ENCODE data around the gene HTR3E.
"Not testable (repeated sequence)": the region's sequence is repeated elsewhere in the genome, so short reads cannot be mapped to it uniquely, and the experiment has no call there.

The HTR3E gene

DNA sequence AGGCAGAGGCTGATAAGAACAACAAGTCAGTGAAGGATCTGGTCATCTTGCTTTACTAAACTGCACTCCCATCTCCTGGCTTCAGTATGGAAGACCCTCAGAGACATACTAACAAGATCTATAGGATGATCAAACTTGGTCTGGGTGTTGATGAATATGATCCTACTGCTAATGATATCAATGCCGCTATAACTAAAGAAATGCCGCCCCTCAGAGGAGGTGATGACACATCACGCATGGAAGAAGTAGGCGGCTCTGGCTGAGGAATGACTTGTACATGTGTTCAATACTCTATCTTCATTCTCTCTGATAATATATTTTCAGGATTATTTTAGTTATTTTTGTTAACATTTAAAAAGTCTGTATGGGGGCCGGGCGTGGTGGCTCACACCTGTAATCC lies 20.8 kb downstream of the HTR3E start:
- no peak for FAIRE-seq

DNA sequence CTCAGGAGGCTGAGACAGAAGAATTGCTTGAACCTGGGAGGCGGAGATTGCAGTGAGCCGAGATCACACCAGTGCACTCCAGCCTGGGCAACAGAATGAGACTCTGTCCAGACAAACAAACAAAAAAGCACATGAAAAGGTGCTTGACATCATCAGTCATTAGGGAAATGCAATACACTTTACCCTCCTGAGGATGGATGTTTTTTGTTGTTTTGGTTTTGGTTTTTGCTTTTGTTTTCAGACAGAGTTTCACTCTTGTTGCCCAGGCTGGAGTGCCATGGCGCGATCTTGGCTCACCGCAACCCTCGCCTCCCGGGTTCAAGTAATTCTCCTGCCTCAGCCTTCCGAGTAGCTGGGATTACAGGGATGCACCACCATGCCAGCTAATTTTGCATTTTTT lies 24.2 kb downstream of the HTR3E start:
- not testable (repeated sequence) for FAIRE-seq

DNA sequence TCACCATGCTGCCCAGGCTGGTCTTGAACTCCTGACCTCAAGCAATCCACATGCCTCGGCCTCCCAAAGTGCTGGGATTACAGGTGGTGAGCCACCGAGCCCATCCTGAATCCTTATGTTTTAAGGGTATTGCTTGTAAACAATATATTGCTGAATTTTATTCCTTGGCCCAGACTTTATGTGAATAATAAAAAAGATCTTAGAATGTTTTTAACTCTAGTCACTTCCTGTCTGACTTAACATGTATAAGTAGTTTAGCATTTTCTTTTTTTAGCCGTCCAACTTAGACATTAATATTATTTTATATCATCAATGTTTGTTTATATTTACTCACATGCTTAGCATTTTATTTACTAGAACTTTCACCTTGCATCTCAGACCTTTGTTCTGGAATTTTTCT lies 29.1 kb downstream of the HTR3E start:
- FAIRE-seq: no peak

DNA sequence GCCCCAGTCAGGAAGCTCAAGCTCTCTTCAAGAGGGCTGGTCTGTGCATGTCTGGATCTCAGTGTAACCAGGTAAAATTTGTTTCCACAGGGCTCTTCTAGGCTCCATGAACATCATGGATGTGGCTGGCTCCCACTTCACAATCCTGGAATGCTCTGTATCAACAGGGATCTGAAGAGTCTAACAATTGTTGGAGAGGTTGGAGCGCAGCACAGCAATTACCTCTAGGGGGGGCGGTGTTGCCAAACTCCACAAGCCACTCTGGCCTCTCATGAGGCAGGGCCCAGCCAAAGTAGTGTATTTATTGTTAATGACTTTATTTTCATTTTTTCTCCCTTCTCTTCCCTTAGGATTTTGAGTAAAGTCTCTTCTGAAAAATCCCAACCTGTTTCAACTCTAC lies 32.1 kb downstream of the HTR3E start:
- no peak for FAIRE-seq

DNA sequence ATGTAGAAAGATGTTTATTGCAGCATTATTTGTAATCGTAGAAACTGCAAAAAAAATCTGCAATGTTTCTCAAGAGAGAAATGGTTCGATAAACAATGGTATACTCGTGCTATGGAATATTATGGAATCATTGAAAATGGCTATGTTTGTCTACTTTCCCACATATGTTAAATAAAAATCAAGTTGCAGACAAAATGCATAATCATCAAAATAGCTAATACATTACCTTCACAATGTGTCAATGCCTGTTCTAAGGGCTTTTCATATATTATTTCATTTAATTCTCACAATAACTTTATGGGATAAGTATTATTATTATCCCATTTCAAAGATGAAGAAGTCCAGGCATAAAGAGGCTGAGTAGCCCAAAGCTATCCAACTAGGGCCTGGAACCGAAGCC lies 36.1 kb downstream of the HTR3E start:
- no peak for FAIRE-seq

DNA sequence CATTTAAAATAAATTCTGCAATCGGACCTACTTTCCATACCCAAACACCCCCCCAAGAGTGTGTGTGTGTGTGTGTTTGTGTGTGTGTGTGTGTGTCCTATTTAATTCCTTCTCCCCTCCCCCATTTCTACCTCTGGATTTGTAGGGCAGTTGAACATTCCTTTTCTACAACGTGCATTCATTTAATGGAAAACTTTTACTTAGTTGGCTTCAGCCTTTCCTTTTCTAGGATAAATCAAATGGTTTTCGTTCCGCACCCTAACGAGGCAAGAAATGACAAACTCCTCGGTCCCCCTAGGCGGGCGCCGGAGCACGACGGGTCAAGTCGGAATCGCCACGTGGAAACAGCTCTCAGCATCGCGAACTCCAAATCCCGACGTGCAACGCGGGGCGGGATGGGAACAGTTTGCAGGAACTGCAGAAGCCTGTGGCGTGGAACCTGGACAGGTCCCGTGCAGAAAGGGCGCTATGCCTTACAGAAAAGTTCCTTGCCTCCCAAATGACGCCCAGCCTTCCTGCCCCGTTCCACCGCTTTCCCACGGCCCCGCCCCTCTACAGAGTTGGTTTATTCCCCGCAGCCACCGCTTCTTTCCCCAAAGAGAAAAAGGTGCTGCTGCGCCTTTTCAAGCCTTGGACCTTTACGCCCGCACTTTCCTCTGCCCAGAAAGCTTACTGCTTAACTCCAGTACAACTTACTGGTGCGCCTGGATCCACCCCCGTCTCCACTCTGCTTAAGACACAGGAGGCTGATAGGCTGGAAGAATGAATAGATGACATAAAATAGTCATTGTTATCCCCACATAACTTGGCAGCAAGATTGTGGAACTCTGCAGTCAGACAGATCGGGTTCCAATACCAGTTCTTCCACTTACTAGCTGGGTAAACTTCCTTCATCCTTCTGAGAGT lies 37.2 kb downstream of the HTR3E start:
- no peak for FAIRE-seq

DNA sequence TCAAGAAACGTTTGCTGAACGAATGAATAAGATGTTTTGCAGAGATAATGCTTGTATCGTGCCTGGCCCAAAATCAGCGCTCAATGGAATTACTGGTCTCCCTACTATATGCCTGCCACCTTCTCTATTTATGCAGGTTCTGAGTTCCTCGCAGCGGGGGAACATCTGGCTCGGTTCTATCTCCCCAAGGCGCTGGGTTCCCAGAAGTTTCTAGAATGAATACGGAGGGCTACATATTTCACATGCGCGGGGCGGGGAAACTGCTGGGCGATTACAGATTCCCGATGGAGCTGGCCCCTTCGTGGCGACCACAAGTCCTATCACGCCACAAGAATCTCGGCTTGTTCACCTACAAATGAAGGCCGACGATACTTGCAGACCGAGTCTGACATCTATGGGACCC lies 37.9 kb downstream of the HTR3E start:
- no peak for FAIRE-seq

DNA sequence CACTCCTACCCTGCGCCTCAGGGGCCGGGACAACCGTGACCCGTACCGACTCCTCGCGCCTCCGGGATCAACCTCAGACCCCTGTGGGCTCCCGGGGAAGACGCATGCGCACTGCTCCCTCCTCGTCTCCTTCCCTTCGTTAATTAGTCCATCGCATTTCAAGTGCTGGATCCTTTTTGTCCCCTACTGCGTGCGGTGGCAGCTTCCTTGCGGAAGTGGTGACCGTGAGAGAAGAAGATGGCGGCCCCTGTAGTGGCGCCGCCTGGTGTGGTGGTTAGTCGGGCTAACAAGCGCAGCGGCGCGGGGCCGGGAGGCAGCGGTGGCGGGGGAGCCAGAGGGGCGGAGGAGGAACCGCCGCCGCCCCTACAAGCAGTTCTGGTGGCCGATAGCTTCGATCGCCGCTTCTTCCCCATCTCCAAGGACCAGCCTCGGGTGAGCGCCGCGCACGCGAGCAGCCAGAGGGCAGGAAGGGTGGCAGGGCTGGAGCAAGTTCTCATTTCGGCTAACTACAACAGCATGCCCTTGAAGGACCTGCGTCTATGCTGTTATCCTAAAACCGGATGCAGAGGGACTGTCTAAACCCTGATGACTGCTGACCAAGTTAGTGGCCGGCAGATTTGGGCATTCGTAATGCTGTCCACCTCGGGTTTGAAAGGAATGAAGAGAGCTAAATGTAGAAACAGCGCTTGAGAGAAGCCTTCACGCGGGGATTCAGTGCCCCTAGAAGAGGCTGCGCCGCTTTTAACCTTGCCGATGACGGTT lies 38.5 kb downstream of the HTR3E start, which contains the start of gene EIF2B5:
TSS of gene EIF2B5 (plus strand) at position 210 of the 762 bp plus-strand sequence. CDS start at position 238, 28 bp downstream.
- no peak for FAIRE-seq

DNA sequence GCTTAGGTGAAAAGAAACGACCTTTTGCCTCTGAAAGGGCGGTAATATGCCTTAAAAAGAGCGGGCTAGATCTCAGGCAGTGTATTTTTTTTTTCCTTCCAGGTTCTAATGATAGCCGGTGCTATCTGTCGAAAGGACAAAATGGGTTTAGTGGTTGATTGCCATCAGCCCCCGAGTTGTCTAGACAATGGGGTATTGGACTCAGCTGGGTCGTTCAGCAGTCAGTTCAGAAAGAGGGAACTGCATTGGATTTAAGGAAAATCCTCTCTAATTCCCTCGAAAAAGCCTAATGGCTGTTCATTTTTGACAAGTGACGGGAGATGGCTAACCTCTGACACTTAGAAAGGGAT lies 39.0 kb downstream of the HTR3E start:
- no peak for FAIRE-seq

DNA sequence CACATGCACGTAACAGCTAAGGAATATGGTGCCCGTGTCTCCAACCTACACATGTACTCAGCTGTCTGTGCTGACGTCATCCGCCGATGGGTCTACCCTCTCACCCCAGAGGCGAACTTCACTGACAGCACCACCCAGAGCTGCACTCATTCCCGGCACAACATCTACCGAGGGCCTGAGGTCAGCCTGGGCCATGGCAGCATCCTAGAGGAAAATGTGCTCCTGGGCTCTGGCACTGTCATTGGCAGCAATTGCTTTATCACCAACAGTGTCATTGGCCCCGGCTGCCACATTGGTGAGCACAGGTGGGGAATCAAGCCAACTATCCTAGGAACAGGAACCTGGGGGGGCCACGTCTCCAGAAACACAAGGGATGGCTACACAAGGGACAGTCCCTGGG lies 43.6 kb downstream of the HTR3E start:
- FAIRE-seq: no peak

DNA sequence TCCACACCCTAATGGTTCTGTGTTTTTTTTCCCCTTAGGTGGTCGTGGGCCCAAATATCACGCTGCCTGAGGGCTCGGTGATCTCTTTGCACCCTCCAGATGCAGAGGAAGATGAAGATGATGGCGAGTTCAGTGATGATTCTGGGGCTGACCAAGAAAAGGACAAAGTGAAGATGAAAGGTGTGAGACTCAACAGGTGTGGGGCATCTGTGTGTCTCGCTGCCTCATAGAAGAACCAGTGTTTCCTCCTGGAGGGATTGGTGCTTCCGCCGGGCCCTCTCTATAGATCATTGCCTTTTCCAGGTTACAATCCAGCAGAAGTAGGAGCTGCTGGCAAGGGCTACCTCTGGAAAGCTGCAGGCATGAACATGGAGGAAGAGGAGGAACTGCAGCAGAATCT lies 45.3 kb downstream of the HTR3E start:
- no peak for FAIRE-seq

DNA sequence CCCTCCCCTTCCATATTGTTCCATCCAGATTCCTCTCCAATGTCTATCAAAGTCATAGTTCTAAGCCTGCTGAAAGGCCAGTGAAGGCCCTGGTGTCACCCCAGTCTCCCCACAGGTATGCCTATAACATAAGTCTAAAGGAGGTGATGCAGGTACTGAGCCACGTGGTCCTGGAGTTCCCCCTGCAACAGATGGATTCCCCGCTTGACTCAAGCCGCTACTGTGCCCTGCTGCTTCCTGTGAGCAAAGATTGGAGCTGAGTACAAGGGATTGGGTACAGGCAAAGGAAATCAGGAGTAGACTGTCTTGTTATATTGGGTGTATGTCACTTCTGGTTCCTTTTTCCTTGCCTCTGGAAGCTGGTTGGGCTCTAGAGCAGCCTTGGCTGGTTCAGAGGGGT lies 46.5 kb downstream of the HTR3E start:
- no peak for FAIRE-seq

DNA sequence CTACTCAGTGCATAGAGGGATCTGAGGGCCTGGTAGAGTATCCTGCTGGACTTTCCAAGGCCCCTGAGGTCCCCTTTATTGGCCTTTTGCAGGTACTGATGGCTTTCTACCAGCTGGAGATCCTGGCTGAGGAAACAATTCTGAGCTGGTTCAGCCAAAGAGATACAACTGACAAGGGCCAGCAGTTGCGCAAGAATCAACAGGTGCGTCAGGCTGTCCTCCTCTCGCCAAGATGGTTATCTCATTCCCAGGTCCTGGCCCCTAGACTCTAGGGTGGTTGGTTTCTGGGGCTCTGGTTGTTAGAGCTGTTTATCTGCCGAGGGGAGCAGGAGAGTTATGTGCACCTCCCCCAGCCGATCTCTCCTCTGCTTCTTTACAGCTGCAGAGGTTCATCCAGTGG lies 47.6 kb downstream of the HTR3E start:
- no peak for FAIRE-seq

DNA sequence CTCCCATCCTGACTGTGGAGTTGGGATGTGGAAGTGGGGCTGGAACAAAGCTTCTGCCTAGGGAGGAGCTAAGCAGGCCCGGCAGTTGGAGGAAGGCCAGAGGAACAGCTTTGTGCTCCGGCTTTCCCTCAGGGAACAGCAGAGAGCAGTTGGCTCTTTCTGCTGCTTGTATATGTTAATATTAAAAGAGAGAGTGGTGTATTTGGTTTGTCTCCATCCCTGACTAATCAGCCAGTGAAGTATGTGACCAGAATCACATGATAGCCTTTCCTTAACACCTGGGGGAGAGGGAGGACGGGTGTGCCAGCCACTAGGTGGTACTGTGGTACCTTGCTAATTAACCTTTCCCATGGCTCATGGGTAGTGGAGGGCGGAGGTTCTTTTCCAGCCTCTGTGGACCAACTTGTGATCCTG lies 48.3 kb downstream of the HTR3E start:
- peak; percentile 97 for FAIRE-seq

DNA sequence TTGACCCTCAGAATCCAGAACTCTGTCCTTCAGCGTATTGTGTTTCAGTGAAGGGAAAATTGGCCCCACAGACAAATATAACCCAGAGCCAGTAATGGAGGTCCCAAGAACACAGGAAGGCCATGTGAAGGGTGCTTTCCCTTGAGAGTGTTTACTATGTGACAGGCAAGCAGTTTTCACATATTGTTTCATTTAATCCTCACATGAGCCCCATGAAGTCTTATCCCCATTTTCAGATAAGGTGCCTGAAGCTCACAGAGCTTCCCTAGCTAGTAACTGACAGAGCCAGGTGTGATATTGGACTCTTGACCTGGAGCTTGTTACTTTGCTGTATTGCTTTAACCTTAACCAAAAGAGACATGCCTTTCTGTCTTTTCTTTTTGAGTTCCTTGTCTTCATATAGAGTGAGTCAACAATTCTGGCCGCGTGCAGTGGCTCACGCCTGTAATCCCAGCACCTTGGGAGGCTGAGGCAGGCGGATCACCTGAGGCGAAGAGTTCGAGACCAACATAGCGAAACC lies 48.9 kb downstream of the HTR3E start:
- FAIRE-seq: no peak

DNA sequence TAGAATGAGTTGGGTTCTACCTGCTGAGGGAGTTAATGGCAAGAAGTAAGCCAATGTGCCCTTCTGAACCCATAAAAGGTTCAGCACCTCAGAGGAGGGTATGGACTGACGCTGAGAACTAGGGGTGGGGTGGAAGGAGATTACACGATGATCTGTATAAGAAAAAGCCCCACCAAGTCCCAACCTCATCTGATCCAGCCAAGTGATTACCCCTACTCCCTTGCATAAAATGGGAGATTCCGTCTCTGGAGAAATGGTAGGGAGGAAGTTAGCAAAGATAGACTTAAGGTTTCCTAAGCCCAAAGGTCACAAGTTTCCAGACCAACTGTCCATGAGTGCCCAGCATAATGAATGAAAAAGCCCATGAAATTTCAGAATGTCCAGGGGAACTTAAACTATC lies 51.2 kb downstream of the HTR3E start:
- no peak for FAIRE-seq

DNA sequence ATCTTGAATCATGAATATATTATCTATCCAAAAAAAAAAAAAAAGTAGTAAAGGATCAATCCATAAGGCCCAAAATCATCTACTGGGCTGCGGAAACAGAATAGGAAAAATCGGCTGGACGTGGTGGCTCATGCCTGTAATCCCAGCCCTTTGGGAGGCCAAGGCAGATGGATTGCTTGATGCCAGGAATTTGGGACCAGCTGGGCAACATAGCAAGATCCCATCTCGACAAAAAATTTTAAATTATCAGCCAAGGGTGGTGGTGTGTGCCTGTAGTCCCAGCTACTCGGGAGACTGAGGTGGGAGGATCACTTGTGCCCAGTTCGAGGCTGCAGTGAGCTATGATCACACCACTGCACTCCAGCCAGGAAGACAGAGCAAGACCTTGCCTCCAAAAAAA lies 52.3 kb downstream of the HTR3E start:
- FAIRE-seq: no peak

DNA sequence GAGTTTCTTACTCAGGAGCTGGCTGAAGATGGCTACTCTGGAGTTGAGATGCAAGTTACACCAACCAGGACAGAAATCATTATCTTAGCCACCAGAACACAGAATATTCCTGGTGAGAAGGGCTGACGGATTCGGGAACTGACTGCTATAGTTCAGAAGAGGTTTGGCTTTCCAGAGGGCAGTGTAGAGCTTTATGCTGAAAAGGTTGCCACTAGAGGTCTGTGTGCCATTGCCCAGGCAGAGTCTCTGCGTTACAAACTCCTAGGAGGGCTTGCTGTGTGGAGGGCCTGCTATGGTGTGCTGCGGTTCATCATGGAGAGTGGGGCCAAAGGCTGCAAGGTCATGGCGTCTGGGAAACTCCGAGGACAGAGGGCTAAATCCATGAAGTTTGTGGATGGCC lies 52.9 kb downstream of the HTR3E start:
- FAIRE-seq: not testable (repeated sequence)

DNA sequence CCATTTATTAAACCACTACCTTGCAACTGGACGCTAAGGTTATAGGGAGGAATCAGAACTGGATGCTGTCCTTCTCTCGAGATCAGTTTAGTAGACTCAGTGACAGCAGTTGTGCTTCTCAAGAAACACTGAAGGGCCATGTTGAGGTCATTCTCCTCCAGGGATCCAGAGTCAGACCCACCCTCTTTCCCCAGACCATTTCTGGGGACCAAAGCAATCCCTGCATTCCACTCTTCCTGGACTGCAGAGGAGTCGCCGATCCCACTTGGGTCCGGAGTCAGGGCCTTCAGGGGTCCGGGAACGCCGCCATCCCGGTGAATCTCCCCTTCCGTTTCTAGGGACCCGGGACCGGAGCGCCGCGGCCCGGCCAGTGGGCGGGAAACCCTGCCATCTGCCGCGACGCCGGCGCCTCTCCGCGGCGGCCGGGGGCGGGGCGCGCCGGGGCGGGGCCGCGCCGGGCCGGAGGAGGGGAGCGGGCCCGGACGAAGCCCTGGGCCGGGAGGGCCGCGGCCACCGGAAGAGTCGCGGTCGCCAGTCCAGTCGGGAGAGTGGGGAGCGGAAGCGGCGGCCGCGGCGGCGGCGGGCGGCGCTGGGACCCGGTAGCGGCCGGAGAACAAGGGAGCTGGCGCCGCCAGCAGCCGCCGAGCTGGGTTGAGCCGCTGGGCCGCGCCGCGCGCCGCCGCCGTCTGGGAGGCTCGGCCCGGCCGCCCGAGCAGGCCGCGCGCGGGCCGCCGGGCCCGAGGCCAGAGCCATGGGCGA lies 58.2 kb downstream of the HTR3E start, which contains the start of gene DVL3:
TSS of gene DVL3 (plus strand) at position 493 of the 759 bp plus-strand sequence. CDS start at position 752, 259 bp downstream.
- no peak for FAIRE-seq

DNA sequence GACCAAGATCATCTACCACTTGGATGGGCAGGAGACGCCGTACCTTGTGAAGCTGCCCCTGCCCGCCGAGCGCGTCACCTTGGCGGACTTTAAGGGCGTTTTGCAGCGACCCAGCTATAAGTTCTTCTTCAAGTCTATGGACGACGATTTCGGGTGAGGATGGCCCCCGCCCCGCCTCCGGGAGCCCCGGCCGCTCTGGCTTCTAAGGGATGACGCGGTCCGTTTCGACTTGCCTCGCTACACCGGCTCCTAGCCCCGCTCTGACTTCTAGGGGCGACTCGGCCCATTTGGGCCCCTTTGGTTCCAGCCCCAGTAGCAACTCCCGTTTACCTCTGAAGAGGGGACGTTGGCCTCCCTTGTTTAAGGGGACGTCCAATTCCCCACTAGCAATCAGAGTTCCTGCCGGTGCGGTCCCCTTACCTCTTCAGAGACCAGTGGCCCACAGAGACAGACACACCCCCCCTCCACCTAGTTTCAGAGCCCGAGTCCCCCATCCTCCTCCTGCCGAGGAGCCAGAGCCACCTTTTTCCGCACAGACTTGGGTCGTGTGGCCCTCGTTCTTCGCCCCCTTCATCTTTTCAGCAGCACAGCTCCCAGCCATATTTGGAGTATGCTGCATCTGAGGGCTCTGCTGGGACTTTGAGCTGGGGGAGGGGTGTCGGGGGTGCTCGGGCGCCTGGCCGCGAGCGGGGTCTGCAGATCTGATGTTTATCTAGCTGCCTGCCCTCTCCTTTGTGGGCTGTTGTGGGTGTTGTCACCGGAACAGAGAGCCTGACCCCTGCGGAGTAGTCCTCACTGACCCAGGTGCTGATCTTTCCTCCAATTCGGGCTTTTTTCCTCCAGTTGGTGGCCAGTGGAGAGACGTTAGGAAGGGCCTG lies 59.0 kb downstream of the HTR3E start:
- FAIRE-seq: no peak

DNA sequence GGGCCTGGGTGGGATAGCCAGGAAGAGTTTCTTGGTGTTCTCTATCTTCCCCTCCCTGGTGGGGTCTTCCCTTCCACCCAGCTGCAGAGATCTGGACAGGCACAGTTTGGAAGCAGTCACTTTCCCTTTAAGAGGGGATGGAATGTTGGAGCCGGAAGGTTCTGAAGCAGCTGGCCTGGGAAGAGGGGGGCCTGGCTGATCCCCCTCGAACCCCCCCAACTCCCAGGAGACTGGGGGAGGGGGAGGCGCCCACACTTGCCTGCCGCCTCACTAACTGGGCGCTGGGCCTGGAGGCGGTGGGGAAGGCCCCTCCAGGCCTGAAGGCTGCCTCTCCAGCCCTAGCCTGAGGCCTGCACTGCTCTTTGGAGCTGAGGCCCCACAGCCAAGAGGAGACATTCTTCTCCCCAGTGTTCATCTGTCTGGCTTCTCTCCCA lies 59.7 kb downstream of the HTR3E start:
- no peak for FAIRE-seq

Measured in islet of Langerhans (tissue), 1 donor.